ENCODE results near the gene AKT2. TPM values are rescaled to one million over a fixed set of nuclear protein-coding genes. Genes with fewer than 3 reads are reported as not detected.
A peak's percentile ranks its signal among the peaks of the same experiment; 100 is the strongest.

AKT2 gene
- total RNA-seq, 1 experiment from 2014 or later, result 2,376 TPM

GRCh38 chr19:40265055-40265762, 19.9 kb downstream of the AKT2 start:
- ATAC-seq (peak; percentile 11), DNase-seq (ENCODE audit: low read depth, low spot score) (no peak)
- Histone ChIP-seq H3K36me3 (ENCODE audit: control insufficient read depth, insufficient read depth, low read length) (peaks cover 5% of the 10 kb centered on the region; the same call in 1 of the 2 replicates), H3K27ac (ENCODE audit: low read length) (no peak overlapping the region), H3K4me3 (ENCODE audit: low read depth in 2 of 2, low read length in 2 of 2) (no peak overlapping the region), H3K4me1 (ENCODE audit: control insufficient read depth, insufficient read depth, low read length) (no peaks in the 10 kb centered on the region), H3K27me3 (ENCODE audit: control insufficient read depth, insufficient read depth, low read length) (no peaks in the 10 kb centered on the region), H3K9me3 (ENCODE audit: control insufficient read depth, insufficient read depth, low read depth, low read length) (no peaks in the 10 kb centered on the region)
- no TSS peak for BruUV-seq (replicated peaks)
- TF ChIP-seq SIN3A (IDR thresholded peaks at IDR 0.05; ENCODE audit: borderline replicate concordance, insufficient read depth, low read depth, low read length), result no peak
- TF ChIP-seq, protein P1, sequence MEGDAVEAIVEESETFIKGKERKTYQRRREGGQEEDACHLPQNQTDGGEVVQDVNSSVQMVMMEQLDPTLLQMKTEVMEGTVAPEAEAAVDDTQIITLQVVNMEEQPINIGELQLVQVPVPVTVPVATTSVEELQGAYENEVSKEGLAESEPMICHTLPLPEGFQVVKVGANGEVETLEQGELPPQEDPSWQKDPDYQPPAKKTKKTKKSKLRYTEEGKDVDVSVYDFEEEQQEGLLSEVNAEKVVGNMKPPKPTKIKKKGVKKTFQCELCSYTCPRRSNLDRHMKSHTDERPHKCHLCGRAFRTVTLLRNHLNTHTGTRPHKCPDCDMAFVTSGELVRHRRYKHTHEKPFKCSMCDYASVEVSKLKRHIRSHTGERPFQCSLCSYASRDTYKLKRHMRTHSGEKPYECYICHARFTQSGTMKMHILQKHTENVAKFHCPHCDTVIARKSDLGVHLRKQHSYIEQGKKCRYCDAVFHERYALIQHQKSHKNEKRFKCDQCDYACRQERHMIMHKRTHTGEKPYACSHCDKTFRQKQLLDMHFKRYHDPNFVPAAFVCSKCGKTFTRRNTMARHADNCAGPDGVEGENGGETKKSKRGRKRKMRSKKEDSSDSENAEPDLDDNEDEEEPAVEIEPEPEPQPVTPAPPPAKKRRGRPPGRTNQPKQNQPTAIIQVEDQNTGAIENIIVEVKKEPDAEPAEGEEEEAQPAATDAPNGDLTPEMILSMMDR (IDR thresholded peaks at IDR 0.05), result no peak
- intact Hi-C loops (cut with micrococcal nuclease; ENCODE audit: unreplicated experiment), result no loop called here
- in situ Hi-C loops (cut with HindIII; ENCODE audit: low pct_unique_long_range_greater_than_20kb, low sequenced_read_pairs), result no loop called here
- ChIA-PET POLR2A (interaction anchor here (0.5 to 1.4 kb wide), 3 partner anchors 14 to 38 kb away, joined by 3 to 4 read pairs (median 4); no protein-coding TSS in a partner anchor), CTCF (interaction anchor here (0.5 to 8.6 kb wide), 7 partner anchors 19 to 1466 kb away, joined by 3 to 68 read pairs (median 5); no protein-coding TSS in a partner anchor)

DNA sequence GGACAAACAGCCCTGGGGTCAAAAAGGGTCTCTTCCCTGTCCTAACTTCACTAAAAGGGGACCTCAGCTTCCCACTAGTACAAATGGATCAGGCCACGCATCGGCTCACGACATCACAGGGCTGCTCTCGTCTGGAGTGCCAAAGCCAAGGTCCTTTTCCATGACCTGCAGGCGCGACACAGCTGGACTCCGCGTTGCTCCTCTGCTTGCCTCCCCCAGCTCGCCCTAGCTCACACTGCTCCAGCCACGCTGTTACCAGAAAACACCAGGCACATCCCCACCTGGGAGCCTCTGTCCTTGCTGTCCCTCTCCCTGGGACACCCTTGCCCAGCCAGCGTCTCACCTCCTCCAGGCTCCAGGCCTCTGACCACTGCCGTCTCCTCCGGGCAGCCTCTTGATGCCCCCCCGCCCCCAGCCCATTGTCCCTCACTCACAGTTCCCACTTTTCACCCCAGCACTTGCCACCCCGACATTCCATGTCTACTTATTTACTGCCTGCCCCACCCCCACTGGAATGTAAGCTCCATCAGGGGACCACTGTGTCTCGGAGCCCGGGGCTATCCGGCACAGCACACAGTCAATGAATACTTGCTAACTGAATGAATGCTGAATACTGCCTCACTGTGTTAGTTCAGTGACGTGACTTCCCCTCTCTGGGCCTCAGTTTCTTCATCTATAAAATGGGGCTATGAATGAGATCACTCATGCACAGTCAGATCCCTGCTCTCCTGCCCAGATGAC, 20.7 kb downstream of the AKT2 start:
- ChIA-PET CTCF (interaction anchor here (0.6 to 8.6 kb wide), 7 partner anchors 20 to 1465 kb away, joined by 3 to 68 read pairs (median 5); no protein-coding TSS in a partner anchor), POLR2A (interaction anchor here (0.5 to 1.4 kb wide), 5 partner anchors 15 to 37 kb away, joined by 3 to 4 read pairs (median 3); no protein-coding TSS in a partner anchor)
- Histone ChIP-seq H3K4me3 (ENCODE audit: low read depth in 2 of 2, low read length in 2 of 2) (no peak overlapping the region), H3K36me3 (ENCODE audit: control insufficient read depth, insufficient read depth, low read length) (peaks cover 5% of the 10 kb centered on the region; the same call in 1 of the 2 replicates), H3K27me3 (ENCODE audit: control insufficient read depth, insufficient read depth, low read length) (no peaks in the 10 kb centered on the region), H3K9me3 (ENCODE audit: control insufficient read depth, insufficient read depth, low read depth, low read length) (no peaks in the 10 kb centered on the region), H3K27ac (ENCODE audit: low read length) (no peak overlapping the region), H3K4me1 (ENCODE audit: control insufficient read depth, insufficient read depth, low read length) (no peaks in the 10 kb centered on the region)
- intact Hi-C loops (cut with micrococcal nuclease; ENCODE audit: unreplicated experiment) (no loop called here), in situ Hi-C loops (cut with HindIII; ENCODE audit: low pct_unique_long_range_greater_than_20kb, low sequenced_read_pairs) (loop anchor here (5.0 kb wide), 3 partner anchors 38 to 78 kb away; partner anchors contain the start of gene TTC9B)
- BruUV-seq (replicated peaks), result no TSS peak
- DNase-seq (ENCODE audit: low read depth, low spot score) (no peak), ATAC-seq (peak; percentile 4)
- no peak for TF ChIP-seq TCF7L2 (IDR thresholded peaks at IDR 0.05; ENCODE audit: low read depth, low read length)
- TF ChIP-seq, protein P1 (IDR thresholded peaks at IDR 0.05), result no peak

Measured in Panc1 (cell line).